Activated CD4-positive, CD25-positive, alpha-beta regulatory T cell treated with anti-CD3 and anti-CD28 coated beads, Interleukin-2, amount 50 U/mL, for 24 hours (primary cell): ENCODE data around the gene TGM2.

Experiments
- ATAC-seq, 2 donors: fragments of 150-1000 bp; cut with Tn5 transposase; one replicate each; pipeline ENCODE4 v1.10.0; 2021; ENCODE audit warnings: mild to moderate bottlenecking in 1 of 2, moderate library complexity in 1 of 2

The TGM2 gene

GRCh38 chr20:38091441-38092216 is 73.4 kb downstream of the TGM2 start:
- ATAC-seq = no peak

DNA sequence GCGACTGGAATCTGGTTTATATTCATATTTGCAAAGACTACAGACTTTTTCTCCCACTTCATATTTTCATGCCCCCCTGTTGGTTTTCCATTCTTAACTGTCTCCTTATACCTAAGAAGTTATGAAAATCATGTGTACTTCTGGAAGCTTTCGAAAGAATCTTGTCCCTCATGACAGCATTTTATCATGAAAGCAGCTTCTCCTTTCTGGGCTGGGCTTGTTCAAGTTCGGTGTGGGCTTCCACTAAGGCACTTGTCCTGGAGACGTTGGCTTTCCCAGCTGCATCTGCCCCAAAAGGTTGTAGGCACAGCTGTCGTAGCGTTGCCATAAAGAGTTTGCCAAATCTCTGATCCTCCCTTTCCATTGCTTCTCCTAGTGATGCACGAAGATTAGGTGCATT is 75.0 kb downstream of the TGM2 start:
- no peak for ATAC-seq

DNA sequence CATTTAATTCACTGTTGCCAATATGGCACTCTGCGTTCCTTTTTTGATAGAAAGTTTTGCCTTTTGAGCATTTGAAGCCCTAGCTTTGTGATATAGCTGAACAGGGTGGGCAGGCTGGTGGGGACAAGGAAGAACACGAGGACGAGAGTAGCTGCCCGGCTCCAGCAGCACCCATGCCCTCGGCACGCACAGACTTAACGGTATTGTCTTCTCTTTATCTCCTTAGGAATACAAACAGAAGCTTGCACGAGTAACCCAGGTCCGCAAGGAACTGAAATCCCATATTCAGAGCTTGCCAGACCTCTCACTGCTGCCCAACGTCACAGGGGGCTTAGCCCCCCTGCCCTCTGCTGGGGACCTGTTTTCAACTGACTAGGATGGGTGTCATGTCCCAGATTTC is 75.6 kb downstream of the TGM2 start:
- no peak for ATAC-seq

DNA sequence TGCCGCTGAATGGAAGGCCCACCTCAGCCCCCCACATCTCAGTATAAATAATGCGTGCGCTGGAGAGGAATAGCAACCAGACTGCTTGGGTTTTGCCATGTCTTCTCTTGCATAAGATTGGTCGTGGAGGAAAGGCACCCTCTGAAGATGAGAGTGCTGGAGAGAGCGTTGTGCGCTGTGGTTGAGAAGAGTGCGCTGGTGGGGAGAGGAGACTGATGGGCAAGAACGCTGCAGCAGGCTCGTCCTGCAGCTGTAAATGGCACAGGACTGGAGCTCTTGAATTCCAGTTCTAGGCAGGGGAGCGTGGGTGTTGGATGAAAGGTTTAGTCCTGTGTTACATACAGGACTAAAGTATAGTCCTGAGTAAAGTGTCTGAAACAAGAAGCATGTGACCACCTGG is 80.0 kb downstream of the TGM2 start:
- no peak for ATAC-seq

DNA sequence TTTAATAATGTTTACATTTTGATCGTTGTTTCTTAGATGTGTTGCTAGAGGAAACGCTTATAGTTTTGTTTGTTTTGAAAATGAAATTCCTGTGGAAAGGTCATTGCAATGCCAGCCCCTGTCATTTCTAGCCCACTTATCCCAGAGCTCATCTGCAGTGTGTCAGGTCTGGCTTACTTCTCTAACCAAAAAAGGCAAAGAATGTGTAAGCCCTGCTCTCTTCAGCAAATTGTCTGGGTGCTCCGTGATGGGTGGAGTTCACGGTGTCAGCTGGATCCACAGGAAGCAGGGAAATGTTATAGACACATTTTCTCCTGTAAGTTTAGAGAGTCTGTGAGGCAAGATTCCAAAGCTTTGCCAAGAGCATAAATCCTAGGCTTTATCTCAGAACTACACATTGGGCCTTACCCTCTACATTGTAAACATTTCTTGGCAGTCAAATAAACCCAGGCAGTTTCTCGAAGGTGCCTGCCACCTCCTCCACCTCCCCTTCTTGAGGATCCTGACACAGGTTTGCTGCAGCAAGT is 80.6 kb downstream of the TGM2 start:
- no peak for ATAC-seq

DNA sequence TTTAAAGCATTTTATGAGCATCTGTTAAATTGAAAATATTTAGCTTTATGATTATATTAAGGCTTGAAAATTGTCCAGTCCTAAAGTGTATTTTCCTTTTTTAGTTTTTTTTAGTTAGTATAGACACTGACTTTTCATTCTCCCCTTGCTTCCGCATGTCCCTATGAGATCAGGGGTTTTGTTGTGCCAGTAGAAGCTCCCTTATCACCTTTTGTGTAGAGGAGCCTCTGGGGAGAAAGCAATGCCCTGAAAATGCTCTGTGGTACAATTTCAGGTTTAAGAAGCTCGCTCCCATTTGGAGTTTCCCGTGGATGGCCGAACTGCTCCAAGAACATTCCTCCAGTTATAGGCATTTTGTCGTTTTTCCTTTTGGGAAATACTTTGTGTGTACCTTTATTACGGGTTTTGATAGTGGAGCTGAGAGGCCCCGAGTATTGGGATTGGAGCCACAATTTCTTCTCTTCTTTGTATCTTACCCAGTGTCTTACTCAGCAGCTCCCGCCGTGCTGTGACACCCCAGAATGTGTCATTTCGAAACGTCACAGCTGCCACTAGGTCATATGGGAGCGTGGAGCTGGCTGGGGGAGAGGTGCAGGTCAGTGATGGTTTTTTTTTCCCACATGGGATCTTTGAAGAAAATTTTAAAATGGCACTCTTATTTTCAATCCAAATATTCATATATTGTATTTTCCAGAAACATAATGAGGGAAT is 81.6 kb downstream of the TGM2 start:
- ATAC-seq = no peak

DNA sequence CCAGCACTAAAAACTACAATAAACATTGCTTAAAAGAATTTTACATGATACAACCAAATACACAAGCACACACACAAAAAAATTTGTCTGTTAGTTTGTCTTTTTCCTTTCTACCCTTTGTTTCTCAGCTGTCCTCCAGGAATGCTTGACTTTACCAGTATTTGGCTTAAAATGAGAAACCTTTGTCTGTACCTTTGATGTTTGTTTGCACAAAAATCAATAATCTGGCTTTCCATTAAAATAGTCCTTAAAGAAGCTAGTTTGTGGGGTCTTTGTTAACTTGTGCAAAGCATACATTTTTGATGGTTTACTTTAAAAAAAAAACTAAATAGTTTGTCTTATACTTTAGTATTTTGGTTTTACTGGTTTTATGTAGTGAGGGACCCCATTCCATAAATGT is 82.2 kb downstream of the TGM2 start:
- no peak for ATAC-seq

- ATAC-seq = no peak
Measured at GRCh38 chr20:38081575-38081974, 83.5 kb downstream of the TGM2 start.

DNA sequence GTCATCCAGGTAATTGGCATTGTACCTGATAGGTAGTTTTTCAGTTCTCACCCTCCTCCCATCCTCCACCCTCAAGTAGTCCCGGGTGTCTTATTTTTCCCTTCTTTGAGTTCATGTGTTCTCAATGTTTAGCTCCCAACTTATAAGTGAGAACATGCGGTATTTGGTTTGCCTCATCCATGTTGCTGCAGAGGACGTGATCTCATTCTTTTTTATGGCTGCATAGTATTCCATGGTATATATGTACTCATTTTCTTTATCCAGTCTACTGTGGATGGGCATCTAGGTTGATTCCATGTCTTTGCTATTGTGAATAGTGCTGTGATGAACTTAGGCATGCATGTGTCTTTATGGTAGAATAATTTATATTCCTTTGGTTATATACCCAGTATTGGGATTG is 85.7 kb downstream of the TGM2 start:
- ATAC-seq = no peak

DNA sequence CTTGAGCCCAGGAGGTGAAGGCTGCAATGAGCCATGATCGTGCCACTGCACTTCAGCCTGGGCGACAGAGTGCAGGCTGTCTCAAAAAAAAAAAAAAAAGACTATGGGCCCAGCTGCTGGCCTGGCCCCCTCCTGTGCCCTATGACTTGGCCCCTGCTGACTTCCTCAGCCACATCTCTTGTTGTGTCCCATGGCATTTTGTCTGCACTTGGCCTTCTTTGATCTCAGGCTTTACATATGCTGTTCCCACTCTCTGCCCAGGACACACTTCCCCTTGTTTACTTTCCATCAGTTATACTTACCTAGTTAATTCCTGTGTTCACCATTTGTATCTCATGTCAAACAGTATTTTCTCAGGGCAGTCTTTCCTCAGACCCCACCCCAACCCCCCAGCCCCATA is 87.0 kb downstream of the TGM2 start:
- ATAC-seq = no peak
